Left ventricle myocardium inferior (tissue), 1 donor: ENCODE data around the gene ZNF831. TPM values are rescaled to one million over a fixed set of nuclear protein-coding genes. Genes with fewer than 3 reads are reported as not detected.
A peak's percentile ranks its signal among the peaks of the same experiment; 100 is the strongest.

ENCODE experiments used
- DNase-seq: peaks from one replicate; pipeline ENCODE4 v3.0.0-alpha.2; 2020
- H3K27ac ChIP-seq: fragments of 200-600 bp; replicated peaks from 2 replicates; pipeline ENCODE4 v1.8.0; 2021
- H3K27me3 ChIP-seq: fragments of 200-600 bp; 2 replicates; pipeline ENCODE4 v1.8.0; 2021; ENCODE audit warnings: low read depth
- H3K36me3 ChIP-seq: fragments of 200-600 bp; 2 replicates; pipeline ENCODE4 v1.8.0; 2021
- H3K4me1 ChIP-seq: fragments of 200-600 bp; 2 replicates; pipeline ENCODE4 v1.8.0; 2021
- H3K4me3 ChIP-seq: fragments of 200-600 bp; 2 replicates; pipeline ENCODE4 v1.8.0; 2021; ENCODE audit warnings: mild to moderate bottlenecking, moderate library complexity
- H3K9me3 ChIP-seq: fragments of 200-600 bp; replicated peaks from 2 replicates; pipeline ENCODE4 v1.8.0; 2021
- CTCF ChIP-seq: fragments of 200-600 bp; IDR thresholded peaks from 2 replicates; pipeline ENCODE4 v1.8.0; 2021; ENCODE audit warnings: antibody characterized with exemption, mild to moderate bottlenecking, borderline replicate concordance
- intact Hi-C: fragments of 100-400 bp; cut with micrococcal nuclease; formaldehyde crosslinking; loops from one replicate; pipeline ENCODE4 v1.11.0; 2022
- total RNA-seq: library from RNA; stranded (reverse); fragmentation: NEBNext Ultra II Directional; extraction: Animal tissue kit (Norgen Biotek cat#: 25700); gene quantifications from one replicate; pipeline ENCODE4 v1.2.1, GENCODE V29; 2021
- donor health status: DM: no; HTN: yes; CAD: no; lungs with severe emphysema.

The ZNF831 gene
- total RNA-seq, 1 donor from 2014 or later = 0.05 TPM

DNA sequence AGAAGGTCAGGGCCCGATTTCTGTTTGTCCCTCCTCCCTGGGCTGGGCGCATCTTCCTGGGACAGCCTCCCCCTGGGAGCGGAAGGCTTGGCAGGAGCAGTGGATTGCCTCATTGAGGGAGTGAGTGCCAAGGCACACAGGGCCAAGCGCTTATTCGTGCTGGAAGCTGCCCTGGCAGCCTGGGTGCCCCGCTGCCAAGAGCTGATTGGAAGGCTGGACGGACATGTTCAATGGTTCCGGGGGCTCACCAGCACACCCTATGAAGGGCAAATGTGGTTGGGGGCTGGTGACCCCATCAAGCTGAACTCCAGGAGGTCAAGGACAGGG is 10.3 kb upstream of the ZNF831 start:
- H3K4me3 ChIP-seq = no peak overlapping the region
- peak overlapping the region; percentile 34 for H3K27ac ChIP-seq
- TF ChIP-seq CTCF = no peak
- no peaks in the 10 kb centered on the region for H3K36me3 ChIP-seq
- DNase-seq = peak; percentile 57
- intact Hi-C loops = no loop called here
- H3K4me1 ChIP-seq = peaks cover 42% of the 10 kb centered on the region
- peaks cover 5% of the 10 kb centered on the region for H3K27me3 ChIP-seq
- H3K9me3 ChIP-seq = no peaks in the 10 kb centered on the region

DNA sequence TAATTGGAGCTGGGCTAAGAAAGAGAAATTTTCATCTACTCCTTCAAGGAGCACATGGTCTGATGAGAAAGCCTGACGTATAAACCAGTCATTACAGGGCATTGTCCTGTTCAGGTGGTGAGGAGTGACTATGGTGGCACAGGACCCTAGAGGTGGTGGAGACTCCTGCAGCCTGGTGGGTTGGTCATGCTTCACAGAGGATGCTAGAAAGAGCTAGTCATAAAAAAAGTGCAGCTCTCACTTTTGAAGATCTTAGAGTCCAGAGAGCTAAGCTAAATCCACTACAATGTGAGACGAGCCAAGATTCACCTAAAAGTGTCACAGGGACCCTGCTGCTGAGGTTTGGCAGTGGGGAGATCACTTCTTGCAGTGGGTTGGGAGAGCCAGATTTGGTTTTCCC is 9.8 kb upstream of the ZNF831 start:
- Histone ChIP-seq H3K4me1 (peaks cover 40% of the 10 kb centered on the region), H3K9me3 (no peaks in the 10 kb centered on the region), H3K27me3 (peaks cover 9% of the 10 kb centered on the region), H3K4me3 (no peak overlapping the region), H3K36me3 (no peaks in the 10 kb centered on the region), H3K27ac (no peak overlapping the region)
- no peak for TF ChIP-seq CTCF
- DNase-seq = no peak
- intact Hi-C loops = no loop called here

DNA sequence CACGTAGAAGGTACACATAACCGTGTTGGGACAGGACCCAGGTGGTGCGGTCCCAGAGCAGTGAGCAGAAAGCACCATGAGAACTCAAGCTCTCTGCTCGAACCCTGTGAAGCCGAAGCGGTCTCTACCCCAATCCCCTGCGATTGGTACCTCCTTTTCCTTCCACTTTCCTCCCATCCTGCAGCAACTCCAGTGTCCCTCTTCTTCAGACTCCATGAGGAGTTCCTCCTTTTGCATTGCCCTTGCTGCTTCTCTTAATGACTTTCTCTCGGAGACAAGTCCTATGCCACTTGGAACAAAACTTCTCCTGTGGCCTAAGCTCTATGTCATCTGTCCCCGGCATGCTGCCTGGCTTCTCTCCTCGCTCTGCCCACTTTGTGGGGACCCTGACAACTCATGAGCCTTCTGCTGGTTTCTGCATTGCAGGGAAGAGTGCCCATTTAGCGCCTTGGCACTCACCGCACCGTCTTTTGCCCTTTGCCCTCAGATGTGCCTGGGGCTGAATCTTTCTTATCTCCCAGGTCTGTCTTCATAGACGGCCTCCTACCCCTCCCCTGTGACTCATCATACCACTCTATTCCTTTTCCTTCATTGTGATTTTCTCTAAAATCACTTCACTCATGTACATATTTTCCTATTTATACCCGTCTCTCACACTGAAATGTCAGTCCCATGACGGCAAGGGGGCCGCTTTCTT is 9.2 kb upstream of the ZNF831 start:
- intact Hi-C loops = no loop called here
- no peak overlapping the region for H3K4me3 ChIP-seq
- no peak for TF ChIP-seq CTCF
- H3K27ac ChIP-seq = no peak overlapping the region
- peaks cover 15% of the 10 kb centered on the region for H3K27me3 ChIP-seq
- H3K9me3 ChIP-seq = no peaks in the 10 kb centered on the region
- H3K4me1 ChIP-seq = peaks cover 34% of the 10 kb centered on the region
- no peaks in the 10 kb centered on the region for H3K36me3 ChIP-seq
- no peak for DNase-seq

DNA sequence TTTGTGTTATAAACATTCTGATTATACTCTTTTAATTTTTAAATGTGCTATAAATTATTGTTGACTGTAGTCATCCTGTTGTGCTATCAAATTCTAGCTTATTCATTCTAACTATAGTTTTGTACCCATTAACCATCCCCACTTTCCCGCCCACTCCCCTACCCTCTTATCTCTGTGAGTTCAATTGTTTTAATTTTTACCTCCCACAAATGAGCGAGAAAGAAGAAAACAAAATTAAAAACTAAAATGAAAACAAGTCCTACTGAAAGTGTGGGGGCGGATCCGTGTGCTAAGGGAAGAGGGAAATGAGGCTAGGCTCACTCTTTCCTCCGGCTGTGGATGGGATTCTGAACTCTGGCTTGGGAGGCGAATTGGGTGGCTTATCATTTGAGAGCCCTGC is 6.6 kb upstream of the ZNF831 start:
- Histone ChIP-seq H3K27me3 (peaks cover 35% of the 10 kb centered on the region), H3K9me3 (no peaks in the 10 kb centered on the region), H3K36me3 (no peaks in the 10 kb centered on the region), H3K27ac (no peak overlapping the region), H3K4me3 (no peak overlapping the region), H3K4me1 (peaks cover 27% of the 10 kb centered on the region)
- DNase-seq = no peak
- TF ChIP-seq CTCF = no peak
- intact Hi-C loops = no loop called here

DNA sequence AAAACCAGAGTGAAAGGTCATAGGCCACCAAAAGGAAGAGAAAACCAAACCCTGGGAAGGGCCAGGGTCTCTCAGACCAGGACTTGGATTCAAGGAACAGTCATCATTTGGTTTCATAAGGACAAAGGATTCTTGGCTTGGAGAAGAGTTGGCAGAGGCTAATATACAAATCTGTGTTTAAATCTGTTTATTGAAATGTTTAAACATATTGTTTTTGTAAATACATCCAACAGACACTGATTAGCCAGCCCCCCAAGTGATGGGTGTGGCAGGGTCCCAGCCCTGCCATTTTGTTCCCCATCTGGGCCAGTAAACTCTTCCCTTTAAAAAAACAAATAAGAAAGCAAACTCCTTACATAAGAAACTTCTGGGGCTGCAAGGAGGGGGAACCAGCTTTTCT is 6.1 kb upstream of the ZNF831 start:
- H3K36me3 ChIP-seq = no peaks in the 10 kb centered on the region
- no peak overlapping the region for H3K4me3 ChIP-seq
- H3K27ac ChIP-seq = no peak overlapping the region
- no peak for DNase-seq
- H3K9me3 ChIP-seq = no peaks in the 10 kb centered on the region
- TF ChIP-seq CTCF = no peak
- intact Hi-C loops = no loop called here
- peaks cover 24% of the 10 kb centered on the region for H3K4me1 ChIP-seq
- H3K27me3 ChIP-seq = peaks cover 35% of the 10 kb centered on the region
